Right atrium auricular region (tissue), 2 donors: Measurements from ENCODE around the gene SLC8A1. TPM values are rescaled to one million over a fixed set of nuclear protein-coding genes. Genes with fewer than 3 reads are reported as not detected.

Source experiments
- DNase-seq: peaks from one replicate; pipeline ENCODE4 v3.0.0-alpha.2; 2019; ENCODE audit warnings: low spot score
- H3K27ac ChIP-seq, 2 donors: fragments of 200-600 bp; sonication (generic); 1 replicate in 1 of 2; 2 replicates in 1 of 2; pipeline ENCODE4 v1.5.1; 2016 to 2019
- H3K27me3 ChIP-seq, 2 donors: fragments of 200-600 bp; sonication (generic); one replicate each; pipeline versions ENCODE4 v1.5.1 to v1.6.0; 2017 to 2019
- H3K36me3 ChIP-seq: fragments of 200-600 bp; sonication (generic); one replicate; pipeline ENCODE4 v1.5.1; 2016
- H3K4me1 ChIP-seq, 2 donors: fragments of 200-600 bp; sonication (generic); one replicate each; pipeline versions ENCODE4 v1.5.1 to v1.6.0; 2017 to 2019
- H3K4me3 ChIP-seq, 2 donors: fragments of 200-600 bp; sonication (generic); 1 replicate in 1 of 2; 2 replicates in 1 of 2; pipeline ENCODE4 v1.5.1; 2017 to 2019; ENCODE audit warnings: mild to moderate bottlenecking in 1 of 2, moderate library complexity in 1 of 2
- H3K9me3 ChIP-seq, 2 donors: fragments of 200-600 bp; sonication (generic); one replicate each; pipeline ENCODE4 v1.5.1; 2019
- CTCF ChIP-seq, 2 donors: fragments of 200-600 bp; sonication (generic); IDR thresholded peaks; one replicate each; pipeline ENCODE4 v1.5.1; 2019; ENCODE audit warnings: antibody characterized with exemption in 2 of 2
- total RNA-seq, 2 donors: library from RNA; depleted of rRNA; stranded (reverse); fragments of >200 nt; gene quantifications; one replicate each; pipeline ENCODE4 v1.1.0, GENCODE V29; 2016

The SLC8A1 gene
- total RNA-seq, 2 donors from 2014 or later: 493 to 738 TPM

DNA sequence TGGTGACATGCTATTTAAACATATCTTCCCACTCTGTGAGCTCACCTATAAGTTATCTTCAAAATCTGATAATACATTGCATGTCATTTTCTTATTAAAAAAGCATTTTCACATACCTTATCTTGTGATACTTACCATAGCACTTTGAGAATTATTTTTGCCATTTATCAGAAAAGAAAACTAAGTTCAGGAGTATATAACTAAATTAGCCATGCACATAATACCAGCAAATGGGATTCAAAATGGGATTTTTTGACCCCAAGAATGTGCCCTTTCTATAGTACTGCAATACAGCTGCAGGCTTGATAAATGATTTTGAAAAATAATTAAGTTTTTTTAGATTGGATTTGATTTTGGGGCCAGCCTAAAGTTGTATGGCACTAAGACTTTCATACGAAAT, 41.2 kb downstream of the SLC8A1 start:
- Histone ChIP-seq H3K27me3 (no peaks in the 10 kb centered on the region), H3K4me3 (no peak overlapping the region), H3K9me3 (no peaks in the 10 kb centered on the region), H3K27ac (no peak overlapping the region), H3K4me1 (peaks cover 0 to 22% of the 10 kb centered on the region in 2 donors), H3K36me3 (no peaks in the 10 kb centered on the region)
- TF ChIP-seq CTCF (IDR thresholded peaks at IDR 0.05): no peak
- DNase-seq: no peak

GRCh38 chr2:40409734-40410133, 42.2 kb downstream of the SLC8A1 start:
- TF ChIP-seq CTCF (IDR thresholded peaks at IDR 0.05): no peak
- no peak for DNase-seq
- Histone ChIP-seq H3K4me1 (peaks cover 0 to 23% of the 10 kb centered on the region in 2 donors), H3K27ac (no peak overlapping the region), H3K27me3 (no peaks in the 10 kb centered on the region), H3K9me3 (no peaks in the 10 kb centered on the region), H3K36me3 (no peaks in the 10 kb centered on the region), H3K4me3 (no peak overlapping the region)

- Histone ChIP-seq H3K9me3 (no peaks in the 10 kb centered on the region), H3K27ac (no peak overlapping the region), H3K36me3 (no peaks in the 10 kb centered on the region), H3K27me3 (no peaks in the 10 kb centered on the region), H3K4me1 (peaks cover 0 to 41% of the 10 kb centered on the region in 2 donors), H3K4me3 (no peak overlapping the region)
- no peak for TF ChIP-seq CTCF (IDR thresholded peaks at IDR 0.05)
- DNase-seq: no peak
Measured at GRCh38 chr2:40406485-40407289, 45.2 kb downstream of the SLC8A1 start.

- H3K4me1 ChIP-seq: peaks cover 0 to 51% of the 10 kb centered on the region in 2 donors
- no peaks in the 10 kb centered on the region for H3K36me3 ChIP-seq
- H3K4me3 ChIP-seq: no peak overlapping the region
- no peak for DNase-seq
- no peaks in the 10 kb centered on the region for H3K27me3 ChIP-seq
- H3K9me3 ChIP-seq: no peaks in the 10 kb centered on the region
- H3K27ac ChIP-seq: no peak overlapping the region
- TF ChIP-seq CTCF (IDR thresholded peaks at IDR 0.05): no peak
Measured at GRCh38 chr2:40405465-40405864, 46.4 kb downstream of the SLC8A1 start.

DNA sequence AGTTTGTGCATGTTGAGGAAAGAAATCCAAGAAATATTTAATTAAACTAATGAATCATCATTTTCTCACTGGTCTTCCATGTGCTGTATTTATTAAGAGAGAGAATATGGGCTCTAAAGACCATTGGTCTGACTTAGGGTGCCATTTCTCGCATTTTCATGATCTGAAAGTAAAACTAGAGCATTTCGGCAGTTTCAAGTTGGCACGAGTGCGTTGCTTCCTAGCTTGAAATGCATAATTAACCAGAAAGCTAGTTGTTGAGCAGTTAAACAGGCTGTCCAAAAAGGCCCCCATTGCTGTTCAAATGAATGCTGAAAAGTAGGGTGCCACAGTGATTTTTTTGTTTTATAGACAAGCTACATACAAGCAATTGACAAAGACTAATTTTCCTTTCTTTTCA, 47.4 kb downstream of the SLC8A1 start:
- Histone ChIP-seq H3K27me3 (no peaks in the 10 kb centered on the region), H3K27ac (no peak overlapping the region), H3K4me3 (no peak overlapping the region), H3K9me3 (no peaks in the 10 kb centered on the region), H3K4me1 (peaks cover 0 to 59% of the 10 kb centered on the region in 2 donors), H3K36me3 (no peaks in the 10 kb centered on the region)
- no peak for DNase-seq
- TF ChIP-seq CTCF (IDR thresholded peaks at IDR 0.05): no peak
